DOHH2 (cell line): ENCODE data around the gene AHRR.

Source experiments
- H3F3A ChIP-seq: fragments of 200-600 bp; sonication (generic), shearing (Covaris generic); 2 replicates; pipeline ENCODE4 v1.6.0; 2016; ENCODE audit warnings: antibody characterized with exemption, mild to moderate bottlenecking; ENCODE audit not compliant: control insufficient read depth, insufficient read depth
- H3K27ac ChIP-seq: fragments of 200-600 bp; sonication (generic); 2 replicates; pipeline ENCODE4 v1.5.1; 2014; ENCODE audit warnings: low read depth, mild to moderate bottlenecking, low read length, moderate library complexity
- H3K27me3 ChIP-seq: fragments of 200-600 bp; sonication (generic); 2 replicates; pipeline ENCODE4 v1.6.1; 2014; ENCODE audit warnings: mild to moderate bottlenecking, low read length, mixed read lengths; ENCODE audit not compliant: control insufficient read depth
- H3K36me3 ChIP-seq: fragments of 200-600 bp; sonication (generic); 2 replicates; pipeline ENCODE4 v1.6.1; 2014; ENCODE audit warnings: mild to moderate bottlenecking, low read length, moderate library complexity, mixed read lengths; ENCODE audit not compliant: control insufficient read depth
- H3K4me1 ChIP-seq: fragments of 200-600 bp; sonication (generic); 2 replicates; pipeline ENCODE4 v1.6.1; 2014; ENCODE audit warnings: mild to moderate bottlenecking, low read length, mixed read lengths; ENCODE audit not compliant: control insufficient read depth
- H3K4me2 ChIP-seq: fragments of 200-600 bp; sonication (generic); 2 replicates; pipeline ENCODE4 v1.6.0; 2014; ENCODE audit warnings: mild to moderate bottlenecking, low read length, moderate library complexity
- H3K4me3 ChIP-seq: fragments of 200-600 bp; sonication (generic); 2 replicates; pipeline ENCODE4 v1.5.1; 2014; ENCODE audit warnings: mild to moderate bottlenecking, low read length, mixed read lengths
- H3K79me2 ChIP-seq: fragments of 200-600 bp; sonication (generic); 2 replicates; pipeline ENCODE4 v1.6.1; 2014; ENCODE audit warnings: mild to moderate bottlenecking, low read length, mixed read lengths; ENCODE audit not compliant: control insufficient read depth
- H3K9me2 ChIP-seq: fragments of 200-600 bp; sonication (generic); replicated peaks from 2 replicates; pipeline ENCODE4 v1.6.1; 2014; ENCODE audit warnings: mild to moderate bottlenecking, low read length, mixed read lengths; ENCODE audit not compliant: control insufficient read depth
- H3K9me3 ChIP-seq: fragments of 200-600 bp; sonication (generic); 2 replicates; pipeline ENCODE4 v1.6.1; 2014; ENCODE audit warnings: antibody characterized with exemption, low read length, mixed read lengths; ENCODE audit not compliant: control insufficient read depth, insufficient read depth
- H4K20me1 ChIP-seq: fragments of 200-600 bp; sonication (generic); 2 replicates; pipeline ENCODE4 v1.6.0; 2014; ENCODE audit warnings: low read depth, mild to moderate bottlenecking, antibody characterized with exemption, low read length, moderate library complexity; ENCODE audit not compliant: control insufficient read depth, insufficient read depth
- EZH2phosphoT487 ChIP-seq: fragments of 200-600 bp; sonication (generic); IDR thresholded peaks from 2 replicates; pipeline ENCODE4 v1.6.1; 2017; ENCODE audit warnings: borderline replicate concordance, mild to moderate bottlenecking, antibody characterized with exemption, low read length, moderate library complexity, mixed read lengths
- TF ChIP-seq, protein P1 (sequence below): fragments of 200-600 bp; sonication (generic); IDR thresholded peaks from one replicate; pipeline ENCODE4 v1.5.1; 2014; ENCODE audit warnings: antibody characterized with exemption, mild to moderate bottlenecking, low read depth, low read length; ENCODE audit not compliant: poor library complexity, severe bottlenecking

The AHRR gene

DNA sequence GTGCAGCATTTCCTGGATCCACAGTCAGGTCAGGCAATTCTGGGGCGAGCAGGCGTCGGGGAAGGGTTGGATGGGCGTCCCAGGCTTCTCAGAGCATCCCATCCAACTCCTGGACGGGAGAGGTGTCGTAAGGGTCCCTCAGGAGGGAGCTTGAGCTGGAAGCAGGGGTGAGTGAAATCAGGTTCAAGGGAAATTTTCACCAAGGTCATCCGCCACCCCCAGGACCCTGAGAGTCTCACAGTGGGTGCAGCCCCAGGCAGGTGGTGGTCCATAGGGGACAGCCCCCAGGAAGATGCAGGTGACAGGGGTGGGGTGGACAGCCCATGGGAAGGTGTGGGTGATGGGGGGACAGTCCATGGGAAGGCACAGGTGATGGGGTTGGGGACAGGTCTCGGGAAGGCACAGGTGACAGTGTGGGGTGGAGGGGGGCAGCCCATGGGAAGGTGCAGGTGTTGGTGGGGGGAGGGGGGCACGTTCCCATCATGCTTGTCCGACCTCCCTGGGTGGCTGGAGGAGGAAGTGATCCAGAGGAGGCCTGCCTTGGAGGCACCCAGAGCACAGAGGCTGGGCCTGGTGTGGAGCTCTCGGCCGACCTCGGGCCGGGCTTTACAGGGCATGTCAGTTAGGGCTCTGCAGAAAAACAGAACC, 48.9 kb downstream of the AHRR start:
- H3K4me2 ChIP-seq: peak overlapping the region; percentile 97
- H3K9me2 ChIP-seq: no peaks in the 10 kb centered on the region
- H3K4me1 ChIP-seq: peaks cover 92% of the 10 kb centered on the region

DNA sequence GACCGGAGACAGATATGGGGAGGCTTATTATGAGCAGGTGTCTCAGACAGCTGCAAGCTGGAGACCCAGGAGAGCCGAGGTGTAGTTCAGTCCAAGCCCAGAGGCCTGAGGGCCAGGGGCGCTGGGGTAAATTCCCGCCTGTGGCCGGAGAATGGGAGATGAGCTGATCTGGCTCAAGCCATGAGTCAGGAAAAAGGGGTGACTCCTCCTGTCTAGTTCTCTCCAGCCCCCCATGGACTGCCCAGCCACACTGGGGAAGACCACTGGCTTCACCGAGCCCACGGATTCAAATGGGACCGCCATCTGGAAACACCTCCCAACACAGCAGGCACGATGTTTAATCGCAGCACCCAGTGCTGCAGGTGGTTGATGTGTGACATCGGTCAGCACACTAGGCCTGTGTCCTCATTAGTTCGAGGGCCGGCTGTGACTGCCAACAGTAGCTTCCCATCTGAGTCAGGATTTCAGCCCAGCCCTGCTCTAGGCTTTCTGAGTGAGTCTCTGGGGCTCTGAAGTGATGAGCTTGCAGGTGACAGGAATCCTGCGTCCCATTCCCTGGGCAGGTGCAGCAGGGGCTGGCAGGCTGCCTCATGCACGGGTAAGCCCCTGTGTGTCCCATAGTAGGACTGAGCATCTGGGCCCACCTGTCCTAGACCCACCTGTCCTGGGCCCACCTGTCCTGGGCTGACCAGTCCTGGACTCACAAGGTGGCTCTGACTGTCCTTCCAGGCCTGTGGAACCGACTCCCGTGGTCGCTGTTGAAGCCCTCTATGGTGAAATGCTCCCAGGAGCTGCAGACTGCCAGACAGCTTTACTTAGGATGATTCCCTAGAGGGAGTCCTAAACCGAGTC, 49.7 kb downstream of the AHRR start:
- TF ChIP-seq EZH2phosphoT487: no peak
- TF ChIP-seq, protein P1, sequence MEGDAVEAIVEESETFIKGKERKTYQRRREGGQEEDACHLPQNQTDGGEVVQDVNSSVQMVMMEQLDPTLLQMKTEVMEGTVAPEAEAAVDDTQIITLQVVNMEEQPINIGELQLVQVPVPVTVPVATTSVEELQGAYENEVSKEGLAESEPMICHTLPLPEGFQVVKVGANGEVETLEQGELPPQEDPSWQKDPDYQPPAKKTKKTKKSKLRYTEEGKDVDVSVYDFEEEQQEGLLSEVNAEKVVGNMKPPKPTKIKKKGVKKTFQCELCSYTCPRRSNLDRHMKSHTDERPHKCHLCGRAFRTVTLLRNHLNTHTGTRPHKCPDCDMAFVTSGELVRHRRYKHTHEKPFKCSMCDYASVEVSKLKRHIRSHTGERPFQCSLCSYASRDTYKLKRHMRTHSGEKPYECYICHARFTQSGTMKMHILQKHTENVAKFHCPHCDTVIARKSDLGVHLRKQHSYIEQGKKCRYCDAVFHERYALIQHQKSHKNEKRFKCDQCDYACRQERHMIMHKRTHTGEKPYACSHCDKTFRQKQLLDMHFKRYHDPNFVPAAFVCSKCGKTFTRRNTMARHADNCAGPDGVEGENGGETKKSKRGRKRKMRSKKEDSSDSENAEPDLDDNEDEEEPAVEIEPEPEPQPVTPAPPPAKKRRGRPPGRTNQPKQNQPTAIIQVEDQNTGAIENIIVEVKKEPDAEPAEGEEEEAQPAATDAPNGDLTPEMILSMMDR: no peak
- H4K20me1 ChIP-seq: no peaks in the 10 kb centered on the region

More for the DNA sequence above, 48.9 kb downstream of the AHRR start:
- Histone ChIP-seq H3K36me3 (peaks cover 68% of the 10 kb centered on the region), H3K79me2 (peaks cover 57% of the 10 kb centered on the region), H3K4me3 (peak overlapping the region; percentile 77), H3K27ac (peak overlapping the region; percentile 84), H3K9me3 (no peaks in the 10 kb centered on the region), H3K27me3 (no peaks in the 10 kb centered on the region), H4K20me1 (no peaks in the 10 kb centered on the region), H3F3A (peaks cover 22% of the 10 kb centered on the region)
- TF ChIP-seq, protein P1: no peak
- TF ChIP-seq EZH2phosphoT487: no peak

DNA sequence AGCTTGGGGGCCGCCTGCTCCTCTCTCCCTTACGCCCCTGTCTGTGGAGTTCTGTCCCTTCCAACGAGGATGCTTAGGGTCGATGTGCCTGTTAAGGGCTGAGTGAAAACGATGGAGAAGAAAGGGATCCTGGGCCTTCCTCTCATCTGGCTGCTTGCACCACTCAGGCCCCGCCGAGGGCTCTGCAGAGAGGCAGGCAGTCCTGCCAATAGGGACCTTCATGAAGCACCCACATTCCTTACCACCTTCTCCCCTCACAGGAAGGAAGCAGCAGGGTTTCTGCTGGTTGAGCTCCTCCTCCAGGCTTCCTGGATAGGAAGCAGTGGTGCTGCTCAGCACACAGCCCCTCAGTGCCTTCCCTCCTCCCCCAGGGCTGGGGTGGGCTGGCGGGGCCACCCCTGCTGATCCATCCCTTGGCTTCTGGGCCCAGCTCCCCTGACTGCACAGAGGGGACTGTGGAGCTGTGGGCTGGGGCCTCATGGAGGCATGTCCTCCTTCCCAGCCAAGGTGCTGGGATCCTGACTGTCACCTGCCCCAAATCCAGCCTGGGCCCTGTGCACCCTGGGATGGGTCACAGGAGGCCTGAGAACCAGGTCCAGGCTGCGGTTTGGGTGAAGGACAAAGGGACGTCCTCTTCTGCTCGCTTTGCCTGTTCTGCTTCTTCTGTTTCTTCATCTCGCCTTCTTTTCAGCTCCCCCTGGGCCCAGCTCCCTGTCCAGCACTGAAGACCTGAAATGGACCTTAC, 50.5 kb downstream of the AHRR start:
- H3K27ac ChIP-seq: peak overlapping the region; percentile 84
- H4K20me1 ChIP-seq: no peaks in the 10 kb centered on the region

More for the DNA sequence above, 49.7 kb downstream of the AHRR start:
- H3K4me2 ChIP-seq: peak overlapping the region; percentile 97
- peaks cover 15% of the 10 kb centered on the region for H3F3A ChIP-seq
- H3K27me3 ChIP-seq: no peaks in the 10 kb centered on the region
- peaks cover 69% of the 10 kb centered on the region for H3K36me3 ChIP-seq
- no peaks in the 10 kb centered on the region for H3K9me2 ChIP-seq
- H3K4me1 ChIP-seq: peaks cover 97% of the 10 kb centered on the region
- H3K79me2 ChIP-seq: peaks cover 59% of the 10 kb centered on the region
- peak overlapping the region; percentile 77 for H3K4me3 ChIP-seq
- peak overlapping the region; percentile 84 for H3K27ac ChIP-seq
- H3K9me3 ChIP-seq: no peaks in the 10 kb centered on the region

More for the DNA sequence above, 50.5 kb downstream of the AHRR start:
- Histone ChIP-seq H3K4me3 (peak overlapping the region; percentile 77), H3K36me3 (peaks cover 69% of the 10 kb centered on the region), H3K4me2 (peak overlapping the region; percentile 97), H3F3A (peaks cover 10% of the 10 kb centered on the region), H3K9me2 (no peaks in the 10 kb centered on the region), H3K79me2 (peaks cover 59% of the 10 kb centered on the region), H3K27me3 (no peaks in the 10 kb centered on the region), H3K9me3 (no peaks in the 10 kb centered on the region), H3K4me1 (peaks cover 98% of the 10 kb centered on the region)
- TF ChIP-seq EZH2phosphoT487: no peak
- TF ChIP-seq, protein P1: no peak
